Measurements from ENCODE around the gene ACOD1. TPM values are rescaled to one million over a fixed set of nuclear protein-coding genes. Genes with fewer than 3 reads are reported as not detected.
A peak's percentile ranks its signal among the peaks of the same experiment; 100 is the strongest.

ACOD1 gene
- polyA plus RNA-seq, 4 donors, result not detected

DNA sequence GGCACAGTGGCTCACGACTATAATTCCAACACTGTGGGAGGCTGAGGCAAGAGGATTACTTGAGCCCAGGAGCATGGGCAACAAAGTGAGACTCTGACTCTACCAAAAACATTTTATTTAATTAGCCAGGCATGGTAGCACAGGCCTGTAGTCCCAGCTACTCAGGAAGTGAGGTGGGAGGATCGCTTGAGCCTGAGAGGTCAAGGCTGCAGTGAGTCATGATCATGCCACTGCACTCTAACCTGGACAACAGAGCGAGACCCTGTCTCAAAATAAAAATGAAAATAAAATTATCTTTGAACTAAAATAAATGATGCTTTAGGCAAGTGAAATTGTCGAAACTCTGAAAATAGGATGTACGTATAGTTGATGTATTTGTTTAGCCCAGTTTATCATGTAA, 35.4 kb downstream of the ACOD1 start:
- no peak for DNase-seq (ENCODE audit: low read depth in 4 of 4, low spot score in 3 of 4)

DNA sequence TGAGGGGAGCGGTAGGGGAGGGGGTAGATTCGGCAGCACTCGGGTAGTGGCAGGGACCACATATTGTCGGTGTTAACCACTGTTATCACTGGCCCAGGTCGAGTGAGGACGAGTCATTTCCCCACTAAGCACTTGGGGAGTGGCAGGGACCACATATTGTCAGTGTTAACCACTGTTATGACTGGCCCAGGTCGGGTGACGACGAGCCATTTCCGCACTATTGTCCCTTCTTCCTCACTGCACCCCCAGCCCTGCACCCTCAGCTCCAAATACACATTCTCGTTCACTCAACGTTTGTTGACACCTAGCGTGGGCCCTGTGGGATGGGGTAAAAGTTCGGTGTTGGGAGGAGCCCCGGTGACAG, 43.1 kb downstream of the ACOD1 start:
- DNase-seq (ENCODE audit: low read depth in 4 of 4, low spot score in 3 of 4), result no peak

DNA sequence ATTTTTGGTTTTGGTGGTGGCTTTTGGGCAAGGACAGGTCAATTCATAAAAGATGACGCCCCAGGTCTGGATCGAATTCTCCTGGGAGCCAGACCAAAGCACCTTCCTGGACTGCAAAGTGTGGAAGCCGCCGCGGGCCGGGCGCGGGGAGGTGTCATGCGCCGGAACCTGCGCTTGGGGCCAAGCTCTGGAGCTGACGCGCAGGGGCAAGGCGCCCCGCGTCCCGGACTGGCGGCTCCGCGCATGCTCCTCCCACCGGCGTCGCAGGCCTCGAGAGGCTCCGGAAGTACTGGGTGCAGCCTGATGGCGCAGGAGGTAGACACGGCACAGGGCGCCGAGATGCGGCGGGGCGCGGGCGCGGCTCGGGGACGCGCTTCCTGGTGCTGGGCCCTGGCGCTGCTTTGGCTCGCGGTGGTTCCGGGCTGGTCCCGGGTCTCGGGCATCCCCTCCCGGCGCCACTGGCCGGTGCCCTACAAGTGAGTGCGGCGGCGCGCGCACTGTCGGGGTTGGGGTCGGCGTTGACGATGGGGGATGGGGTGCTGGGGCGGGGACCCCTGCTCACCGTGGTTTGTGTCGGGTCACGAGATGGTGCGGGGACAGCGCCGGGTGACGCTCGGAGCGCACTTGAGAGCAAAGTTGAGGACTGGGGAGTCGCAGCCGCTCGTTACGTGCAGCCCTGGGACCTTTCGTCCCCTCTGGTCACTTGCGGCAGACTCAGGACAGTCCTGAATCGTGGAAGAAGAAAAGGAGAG, 43.7 kb downstream of the ACOD1 start, which contains the start of gene CLN5:
Gene CLN5 (plus strand): TSS at position 286 of the 752 bp plus-strand sequence. CDS start 18 bp downstream, at position 304.
- DNase-seq (ENCODE audit: low read depth in 4 of 4, low spot score in 3 of 4), result peak; percentile 75 to 79 (median 76)

DNA sequence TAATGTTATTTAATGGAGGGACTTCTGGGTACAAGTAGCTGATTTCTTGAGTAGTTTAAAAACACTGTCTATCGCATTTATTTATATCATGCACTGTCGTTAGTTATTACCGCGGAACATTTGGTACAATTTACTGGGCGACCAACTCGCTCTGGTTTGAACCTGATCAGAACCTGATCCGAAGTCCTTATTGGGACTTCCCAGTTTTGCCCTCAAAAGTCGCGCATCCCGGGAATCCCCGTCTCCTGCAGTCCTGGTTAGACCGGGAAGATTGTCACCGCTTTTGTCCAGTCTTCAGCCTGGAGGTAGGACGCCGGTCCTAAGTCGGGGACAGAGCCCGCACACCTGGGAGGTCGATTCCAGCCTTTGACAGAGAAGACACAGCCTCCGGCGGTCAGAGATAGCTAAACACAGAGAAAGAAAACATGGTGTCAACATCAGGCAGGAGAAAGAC, 44.3 kb downstream of the ACOD1 start:
- DNase-seq (ENCODE audit: low read depth in 4 of 4, low spot score in 3 of 4), result no peak

DNA sequence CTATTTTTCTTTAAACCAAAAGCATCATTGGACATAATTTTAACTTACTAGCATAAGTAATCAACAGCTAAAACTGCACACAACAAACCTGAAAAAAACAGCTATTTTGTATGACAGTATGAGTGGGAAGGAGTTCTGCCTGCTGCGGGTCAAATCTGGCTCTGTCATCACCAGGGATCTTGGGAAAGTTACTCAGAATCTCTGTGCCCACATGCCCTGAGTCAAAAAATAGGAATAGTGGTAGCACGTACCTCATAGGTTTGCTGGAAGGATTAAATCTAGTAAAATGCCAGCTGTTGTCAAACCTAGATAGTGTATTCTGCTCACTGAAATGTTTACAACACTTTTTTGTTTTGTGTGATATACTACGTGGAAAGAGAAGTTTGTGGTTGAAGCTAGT, 44.7 kb downstream of the ACOD1 start:
- DNase-seq (ENCODE audit: low read depth in 4 of 4, low spot score in 3 of 4), result no peak

DNA sequence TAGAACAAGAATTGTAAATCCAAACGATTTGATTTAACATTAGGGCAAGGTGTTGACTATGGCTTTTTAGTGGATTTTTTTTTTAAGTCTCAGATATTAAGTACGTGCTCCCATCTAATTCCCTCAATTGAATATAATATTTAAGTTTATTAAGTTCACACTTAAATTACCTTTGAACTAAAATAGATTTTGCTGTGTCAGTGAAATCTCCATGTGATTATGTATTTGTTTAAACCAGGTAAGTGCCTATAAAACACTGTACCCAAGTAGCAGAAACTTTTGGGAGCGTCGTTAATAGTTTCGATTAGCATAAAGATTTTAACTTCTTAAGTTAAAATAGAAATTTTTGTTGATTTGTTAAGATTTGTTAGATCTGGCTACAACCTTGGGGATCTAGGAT, 45.2 kb downstream of the ACOD1 start:
- no peak for DNase-seq (ENCODE audit: low read depth in 4 of 4, low spot score in 3 of 4)

DNA sequence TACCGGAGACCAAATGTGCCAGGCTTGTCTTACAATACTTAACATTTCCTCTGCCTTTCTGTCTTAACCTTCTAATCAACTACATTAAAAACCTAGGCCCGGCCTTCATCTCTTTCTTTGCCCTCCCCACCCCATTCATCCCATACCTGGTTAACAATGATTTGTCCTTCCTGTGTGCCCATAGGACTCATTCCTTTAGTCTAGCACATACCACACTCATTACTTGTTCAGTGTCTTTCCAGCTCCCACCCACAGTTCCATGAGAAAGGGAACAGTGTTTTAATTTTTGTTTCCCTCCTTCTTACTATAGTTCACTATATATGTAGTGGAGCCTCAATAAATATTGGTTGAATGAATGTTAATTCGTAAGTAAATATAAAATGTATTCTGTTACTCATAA, 46.0 kb downstream of the ACOD1 start:
- DNase-seq (ENCODE audit: low read depth in 4 of 4, low spot score in 3 of 4), result no peak

DNA sequence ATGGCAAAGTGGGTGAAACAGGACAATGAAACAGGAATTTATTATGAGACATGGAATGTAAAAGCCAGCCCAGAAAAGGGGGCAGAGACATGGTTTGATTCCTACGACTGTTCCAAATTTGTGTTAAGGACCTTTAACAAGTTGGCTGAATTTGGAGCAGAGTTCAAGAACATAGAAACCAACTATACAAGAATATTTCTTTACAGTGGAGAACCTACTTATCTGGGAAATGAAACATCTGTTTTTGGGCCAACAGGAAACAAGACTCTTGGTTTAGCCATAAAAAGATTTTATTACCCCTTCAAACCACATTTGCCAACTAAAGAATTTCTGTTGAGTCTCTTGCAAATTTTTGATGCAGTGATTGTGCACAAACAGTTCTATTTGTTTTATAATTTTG, 52.2 kb downstream of the ACOD1 start:
- DNase-seq (ENCODE audit: low read depth in 4 of 4, low spot score in 3 of 4), result no peak

DNA sequence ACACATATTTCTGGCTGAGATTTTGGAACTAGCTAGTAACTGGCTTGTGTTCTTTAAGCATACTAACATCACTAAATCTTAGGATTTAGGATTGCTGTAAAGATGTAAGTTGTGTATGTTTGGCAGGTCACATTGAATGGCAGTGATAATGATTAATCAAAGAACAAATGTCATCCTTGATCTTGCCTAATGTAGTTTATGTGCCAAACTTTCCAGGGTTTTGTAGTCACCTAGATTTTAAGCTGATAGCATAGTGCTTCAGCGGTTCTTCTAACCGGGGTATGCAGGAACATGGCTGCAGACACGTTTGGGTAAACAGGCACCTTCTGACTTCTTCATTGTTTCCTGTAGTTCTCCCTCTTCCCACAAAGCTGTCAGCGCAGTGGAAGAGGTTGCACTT, 53.2 kb downstream of the ACOD1 start:
- no peak for DNase-seq (ENCODE audit: low read depth in 4 of 4, low spot score in 3 of 4)

DNA sequence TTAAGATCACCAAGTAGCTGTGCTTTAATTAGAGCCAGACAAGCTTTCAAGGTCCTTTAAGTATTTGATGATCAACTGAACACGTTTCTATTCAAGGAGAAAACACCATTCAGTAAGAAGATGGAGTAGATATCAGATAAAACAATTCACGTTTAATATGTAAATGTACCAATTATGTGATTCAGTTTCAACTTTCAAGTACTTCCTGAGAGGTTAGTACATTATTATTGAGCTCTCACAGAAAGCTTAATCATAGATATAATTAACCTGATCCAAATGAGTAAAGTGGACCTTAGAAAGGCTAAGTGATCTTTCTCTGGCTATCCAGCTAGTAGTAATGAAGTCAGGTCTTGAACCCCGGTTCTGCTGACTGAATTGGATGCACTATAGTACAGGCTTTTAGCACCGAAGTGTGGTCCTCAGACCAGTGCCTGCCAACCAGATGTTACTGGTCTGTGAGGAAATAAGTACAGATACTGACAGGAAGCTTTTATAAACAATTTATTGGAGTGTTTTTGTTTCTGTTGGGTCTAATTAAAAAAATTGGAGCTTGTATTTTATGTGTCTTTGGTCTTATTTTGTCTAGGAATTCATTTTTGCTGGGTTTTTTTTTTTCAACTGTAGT, 53.8 kb downstream of the ACOD1 start:
- DNase-seq (ENCODE audit: low read depth in 4 of 4, low spot score in 3 of 4), result no peak

DNA sequence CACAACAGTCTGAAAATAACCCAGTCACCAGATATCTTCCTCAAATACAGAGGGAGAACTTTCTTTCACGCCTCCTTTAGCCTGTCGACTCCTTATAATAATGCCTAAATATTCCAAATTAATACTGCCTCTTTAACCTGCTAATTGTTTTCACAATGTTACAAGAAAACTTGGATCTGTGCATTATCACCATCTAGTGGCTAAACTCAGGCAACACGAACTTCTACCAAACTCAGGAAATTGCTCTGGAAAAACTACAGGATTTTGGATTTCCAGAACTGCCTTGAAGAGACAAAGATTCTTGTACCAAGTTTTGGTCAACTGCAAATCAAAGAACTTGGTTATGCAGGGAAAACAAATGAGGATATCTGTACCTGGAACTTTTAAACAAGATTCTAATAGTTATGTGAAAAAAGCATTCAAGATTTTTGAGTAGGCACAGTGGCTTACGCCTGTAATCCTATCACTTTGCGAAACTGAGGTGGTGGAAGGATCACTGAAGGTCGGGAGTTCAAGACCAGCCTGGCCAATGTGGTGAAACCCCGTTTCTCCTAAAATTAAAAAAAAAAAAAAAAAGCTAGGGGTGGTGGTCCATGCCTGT, 54.4 kb downstream of the ACOD1 start:
- DNase-seq (ENCODE audit: low read depth in 4 of 4, low spot score in 3 of 4), result no peak

Other genes with a start within 250 kb of the ACOD1 start
- gene KCTD12, start 62.1 kb upstream of the ACOD1 start, polyA plus RNA-seq (ENCODE audit: insufficient read length in 4 of 4), result 100 to 1,000 TPM in 3 of 4 donors, 10 to 100 TPM in 1; 90.1 to 218 (median 121) TPM
- gene CLN5, start 43.6 kb downstream of the ACOD1 start, polyA plus RNA-seq (ENCODE audit: insufficient read length in 4 of 4), result 10 to 100 TPM; 40.6 to 57.4 (median 47.3) TPM
- gene FBXL3, start 78.6 kb downstream of the ACOD1 start, polyA plus RNA-seq (ENCODE audit: insufficient read length in 4 of 4), result 10 to 100 TPM; 61.2 to 79.2 (median 66.1) TPM

Measured in left renal pelvis (tissue), 4 donors.